ENCODE measurements around the gene SLC6A18.
"Not testable (repeated sequence)": the region's sequence is repeated elsewhere in the genome, so short reads cannot be mapped to it uniquely, and the experiment has no call there.

SLC6A18 gene

GRCh38 chr5:1279443-1280151, 54.4 kb downstream of the SLC6A18 start:
- no peak for DNase-seq

GRCh38 chr5:1280177-1281037, 55.2 kb downstream of the SLC6A18 start:
- DNase-seq, result no peak

GRCh38 chr5:1281038-1281882, 56.1 kb downstream of the SLC6A18 start:
- DNase-seq, result no peak

GRCh38 chr5:1282131-1282992, 57.2 kb downstream of the SLC6A18 start:
- DNase-seq, result no peak

- DNase-seq, result not testable (repeated sequence)
Observed at GRCh38 chr5:1282993-1283728, 58.0 kb downstream of the SLC6A18 start.

GRCh38 chr5:1283729-1284041, 58.5 kb downstream of the SLC6A18 start:
- DNase-seq, result not testable (repeated sequence)

GRCh38 chr5:1284336-1284970, 59.3 kb downstream of the SLC6A18 start:
- not testable (repeated sequence) for DNase-seq

- DNase-seq, result no peak
Observed at GRCh38 chr5:1285141-1285540, 60.0 kb downstream of the SLC6A18 start.

- no peak for DNase-seq
Observed at GRCh38 chr5:1285883-1286291, 60.7 kb downstream of the SLC6A18 start.

GRCh38 chr5:1288439-1289335, 63.5 kb downstream of the SLC6A18 start:
- no peak for DNase-seq

GRCh38 chr5:1289559-1289958, 64.4 kb downstream of the SLC6A18 start:
- DNase-seq, result not testable (repeated sequence)

GRCh38 chr5:1290956-1291355, 65.8 kb downstream of the SLC6A18 start:
- DNase-seq, result not testable (repeated sequence)

GRCh38 chr5:1291611-1292080, 66.5 kb downstream of the SLC6A18 start:
- DNase-seq, result peak; percentile 51

GRCh38 chr5:1292139-1292538, 67.0 kb downstream of the SLC6A18 start:
- DNase-seq, result no peak

GRCh38 chr5:1292846-1293415, 67.8 kb downstream of the SLC6A18 start:
- DNase-seq, result no peak

GRCh38 chr5:1293416-1294205, 68.4 kb downstream of the SLC6A18 start:
- no peak for DNase-seq

- no peak for DNase-seq
Observed at GRCh38 chr5:1294206-1294834, 69.1 kb downstream of the SLC6A18 start.
